ENCODE measurements around the gene ZNF500. TPM values are rescaled to one million over a fixed set of nuclear protein-coding genes. Genes with fewer than 3 reads are reported as not detected.

ZNF500 gene
- polyA plus RNA-seq, 1 of the 3 experiments (the other 2 are of a cell fraction), result 6.3 TPM

- 0 out of 2 replicates have a peak, but pooled peaks cover 6% of the 10 kb centered on the region for H3K9me3 ChIP-seq
- peaks cover 42 to 45% of the 10 kb centered on the region in 2 experiments for H3K36me3 ChIP-seq (replicated peaks in 1 of 2; ENCODE audit: control insufficient read depth in 1 of 2, insufficient read depth in 2 of 2, low read length in 1 of 2)
- CTCF ChIA-PET, result no interaction called here
- DNase-seq, result no peak
- POLR2A ChIA-PET, result no interaction called here
- no peak overlapping the region for H3K27ac ChIP-seq (ENCODE audit: low read depth in 2 of 2, low read length in 1 of 2)
- no peaks in the 10 kb centered on the region for H4K20me1 ChIP-seq (ENCODE audit: insufficient read depth)
- TF ChIP-seq YY1 (IDR thresholded peaks at IDR 0.05; ENCODE audit: low read depth) (no peak), NFIC (IDR thresholded peaks at IDR 0.05; ENCODE audit: borderline replicate concordance) (no peak), MXI1 (IDR thresholded peaks at IDR 0.05; ENCODE audit: low read depth, low read length) (no peak)
- TF ChIP-seq, protein P1, sequence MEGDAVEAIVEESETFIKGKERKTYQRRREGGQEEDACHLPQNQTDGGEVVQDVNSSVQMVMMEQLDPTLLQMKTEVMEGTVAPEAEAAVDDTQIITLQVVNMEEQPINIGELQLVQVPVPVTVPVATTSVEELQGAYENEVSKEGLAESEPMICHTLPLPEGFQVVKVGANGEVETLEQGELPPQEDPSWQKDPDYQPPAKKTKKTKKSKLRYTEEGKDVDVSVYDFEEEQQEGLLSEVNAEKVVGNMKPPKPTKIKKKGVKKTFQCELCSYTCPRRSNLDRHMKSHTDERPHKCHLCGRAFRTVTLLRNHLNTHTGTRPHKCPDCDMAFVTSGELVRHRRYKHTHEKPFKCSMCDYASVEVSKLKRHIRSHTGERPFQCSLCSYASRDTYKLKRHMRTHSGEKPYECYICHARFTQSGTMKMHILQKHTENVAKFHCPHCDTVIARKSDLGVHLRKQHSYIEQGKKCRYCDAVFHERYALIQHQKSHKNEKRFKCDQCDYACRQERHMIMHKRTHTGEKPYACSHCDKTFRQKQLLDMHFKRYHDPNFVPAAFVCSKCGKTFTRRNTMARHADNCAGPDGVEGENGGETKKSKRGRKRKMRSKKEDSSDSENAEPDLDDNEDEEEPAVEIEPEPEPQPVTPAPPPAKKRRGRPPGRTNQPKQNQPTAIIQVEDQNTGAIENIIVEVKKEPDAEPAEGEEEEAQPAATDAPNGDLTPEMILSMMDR (IDR thresholded peaks at IDR 0.05), result no peak
- TF ChIP-seq, protein P2, sequence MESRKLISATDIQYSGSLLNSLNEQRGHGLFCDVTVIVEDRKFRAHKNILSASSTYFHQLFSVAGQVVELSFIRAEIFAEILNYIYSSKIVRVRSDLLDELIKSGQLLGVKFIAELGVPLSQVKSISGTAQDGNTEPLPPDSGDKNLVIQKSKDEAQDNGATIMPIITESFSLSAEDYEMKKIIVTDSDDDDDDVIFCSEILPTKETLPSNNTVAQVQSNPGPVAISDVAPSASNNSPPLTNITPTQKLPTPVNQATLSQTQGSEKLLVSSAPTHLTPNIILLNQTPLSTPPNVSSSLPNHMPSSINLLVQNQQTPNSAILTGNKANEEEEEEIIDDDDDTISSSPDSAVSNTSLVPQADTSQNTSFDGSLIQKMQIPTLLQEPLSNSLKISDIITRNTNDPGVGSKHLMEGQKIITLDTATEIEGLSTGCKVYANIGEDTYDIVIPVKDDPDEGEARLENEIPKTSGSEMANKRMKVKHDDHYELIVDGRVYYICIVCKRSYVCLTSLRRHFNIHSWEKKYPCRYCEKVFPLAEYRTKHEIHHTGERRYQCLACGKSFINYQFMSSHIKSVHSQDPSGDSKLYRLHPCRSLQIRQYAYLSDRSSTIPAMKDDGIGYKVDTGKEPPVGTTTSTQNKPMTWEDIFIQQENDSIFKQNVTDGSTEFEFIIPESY (IDR thresholded peaks at IDR 0.05; ENCODE audit: borderline replicate concordance, low read depth), result no peak
- no peaks in the 10 kb centered on the region for H3K9me2 ChIP-seq
- no peak overlapping the region for H3K4me2 ChIP-seq
- no peaks in the 10 kb centered on the region for H3K4me1 ChIP-seq (ENCODE audit: control insufficient read depth in 1 of 2, insufficient read depth in 2 of 2, low read depth in 1 of 2, low read length in 1 of 2)
- WGBS (ENCODE audit: low lambda C conversion rate), result 98% methylated on average over 11 of the region's 11 CpGs
- H2AFZ ChIP-seq (ENCODE audit: low read depth), result no peak overlapping the region
- H3F3A ChIP-seq (replicated peaks; ENCODE audit: insufficient read depth), result peaks cover 3% of the 10 kb centered on the region
- no peaks in the 10 kb centered on the region for H3K27me3 ChIP-seq (ENCODE audit: insufficient read depth)
- no peak overlapping the region for H3K9ac ChIP-seq
- no peaks in the 10 kb centered on the region for H3K79me2 ChIP-seq (ENCODE audit: insufficient read depth)
- H3K4me3 ChIP-seq (ENCODE audit: low read depth in 2 of 2, low read length in 1 of 2), result no peak overlapping the region
Measured at GRCh38 chr16:4753227-4753626, 13.7 kb downstream of the ZNF500 start.

DNA sequence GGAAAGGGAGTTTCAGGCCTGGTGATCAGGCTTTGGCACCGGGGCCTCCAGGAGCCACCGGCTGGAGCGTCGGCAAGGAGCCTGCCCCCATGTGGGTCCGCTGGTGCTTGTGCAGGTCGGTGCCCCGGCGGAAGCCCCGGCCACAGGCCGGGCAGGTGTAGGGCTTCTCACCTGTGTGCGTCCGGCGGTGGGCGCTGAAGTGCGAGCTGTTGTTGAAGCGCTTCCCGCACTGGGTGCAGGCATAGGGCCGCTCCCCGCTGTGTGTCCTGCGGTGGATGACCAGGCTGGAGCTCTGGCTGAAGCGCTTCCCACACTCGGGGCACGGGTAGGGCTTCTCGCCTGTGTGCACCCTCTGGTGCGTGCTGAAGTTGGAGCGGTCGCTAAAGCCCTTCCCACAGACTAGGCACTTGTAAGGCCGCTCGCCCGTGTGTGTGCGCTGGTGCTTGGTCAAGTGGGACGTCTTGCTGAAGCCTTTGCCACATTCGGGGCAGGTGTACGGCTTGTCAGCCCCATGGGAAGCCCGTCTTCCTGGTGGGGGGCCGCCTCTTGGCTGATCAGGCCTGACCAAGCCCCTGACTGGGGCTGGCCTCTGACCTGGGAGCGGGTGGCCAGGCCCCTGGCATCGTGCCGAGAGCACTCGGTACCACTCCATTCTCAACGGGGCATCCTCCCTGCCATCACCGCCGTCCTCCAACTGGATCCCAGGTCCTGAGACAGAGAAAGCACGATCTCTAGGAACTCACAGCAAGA, 14.4 kb downstream of the ZNF500 start:
- Histone ChIP-seq H3K4me3 (ENCODE audit: low read depth in 2 of 2, low read length in 1 of 2) (no peak overlapping the region), H3K9me2 (no peaks in the 10 kb centered on the region), H2AFZ (ENCODE audit: low read depth) (no peak overlapping the region), H3K79me2 (ENCODE audit: insufficient read depth) (no peaks in the 10 kb centered on the region), H3K4me1 (ENCODE audit: control insufficient read depth in 1 of 2, insufficient read depth in 2 of 2, low read depth in 1 of 2, low read length in 1 of 2) (no peaks in the 10 kb centered on the region; a peak in 1 of 4 replicates), H3K27ac (ENCODE audit: low read depth in 2 of 2, low read length in 1 of 2) (no peak overlapping the region), H3K27me3 (ENCODE audit: insufficient read depth) (no peaks in the 10 kb centered on the region), H3K9ac (no peak overlapping the region), H3K4me2 (no peak overlapping the region), H3K36me3 (replicated peaks in 1 of 2; ENCODE audit: control insufficient read depth in 1 of 2, insufficient read depth in 2 of 2, low read length in 1 of 2) (peaks cover 37 to 42% of the 10 kb centered on the region in 2 experiments), H3F3A (replicated peaks; ENCODE audit: insufficient read depth) (peaks cover 3% of the 10 kb centered on the region), H4K20me1 (ENCODE audit: insufficient read depth) (no peaks in the 10 kb centered on the region), H3K9me3 (0 out of 2 replicates have a peak, but pooled peaks cover 6% of the 10 kb centered on the region)
- 98% methylated on average over 17 of the region's 44 CpGs for WGBS (ENCODE audit: low lambda C conversion rate)
- ChIA-PET CTCF (interaction anchor here (1.1 kb wide), 1 partner anchor 8 kb away, joined by 3 read pairs; no protein-coding TSS in a partner anchor), POLR2A (no interaction called here)
- no peak for DNase-seq
- no peak for TF ChIP-seq REST (IDR thresholded peaks at IDR 0.05; ENCODE audit: low read depth, low read length)
- TF ChIP-seq FOXJ3 (CRISPR knock-in tag; IDR thresholded peaks at IDR 0.05), result no peak
- TF ChIP-seq FOSL2 (IDR thresholded peaks at IDR 0.05; ENCODE audit: borderline replicate concordance, low read depth), result no peak
- TF ChIP-seq MEF2A (IDR thresholded peaks at IDR 0.05; ENCODE audit: borderline replicate concordance, low read depth), result no peak
- TF ChIP-seq, protein P1 (IDR thresholded peaks at IDR 0.05), result no peak
- TF ChIP-seq TAF1 (IDR thresholded peaks at IDR 0.05; ENCODE audit: borderline replicate concordance, low read depth, low read length), result no peak
- TF ChIP-seq, protein P3, sequence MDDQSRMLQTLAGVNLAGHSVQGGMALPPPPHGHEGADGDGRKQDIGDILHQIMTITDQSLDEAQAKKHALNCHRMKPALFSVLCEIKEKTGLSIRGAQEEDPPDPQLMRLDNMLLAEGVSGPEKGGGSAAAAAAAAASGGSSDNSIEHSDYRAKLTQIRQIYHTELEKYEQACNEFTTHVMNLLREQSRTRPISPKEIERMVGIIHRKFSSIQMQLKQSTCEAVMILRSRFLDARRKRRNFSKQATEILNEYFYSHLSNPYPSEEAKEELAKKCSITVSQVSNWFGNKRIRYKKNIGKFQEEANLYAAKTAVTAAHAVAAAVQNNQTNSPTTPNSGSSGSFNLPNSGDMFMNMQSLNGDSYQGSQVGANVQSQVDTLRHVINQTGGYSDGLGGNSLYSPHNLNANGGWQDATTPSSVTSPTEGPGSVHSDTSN (IDR thresholded peaks at IDR 0.05), result no peak
- TF ChIP-seq POLR2AphosphoS5 (IDR thresholded peaks at IDR 0.05; ENCODE audit: low read depth, low read length), result no peak
- TF ChIP-seq NRF1 (IDR thresholded peaks at IDR 0.05; ENCODE audit: low read depth, low read length), result no peak

All from SK-N-SH (cell line).